Fibroblast of peridontal ligament (primary cell): Measurements from ENCODE around the gene RBCK1.
"Not testable (repeated sequence)": the region's sequence is repeated elsewhere in the genome, so short reads cannot be mapped to it uniquely, and the experiment has no call there.

Experiments used
- DNase-seq: peaks from one replicate; pipeline ENCODE4 v3.0.0-alpha.2; 2010; ENCODE audit errors: extremely low read depth

Gene RBCK1

DNA sequence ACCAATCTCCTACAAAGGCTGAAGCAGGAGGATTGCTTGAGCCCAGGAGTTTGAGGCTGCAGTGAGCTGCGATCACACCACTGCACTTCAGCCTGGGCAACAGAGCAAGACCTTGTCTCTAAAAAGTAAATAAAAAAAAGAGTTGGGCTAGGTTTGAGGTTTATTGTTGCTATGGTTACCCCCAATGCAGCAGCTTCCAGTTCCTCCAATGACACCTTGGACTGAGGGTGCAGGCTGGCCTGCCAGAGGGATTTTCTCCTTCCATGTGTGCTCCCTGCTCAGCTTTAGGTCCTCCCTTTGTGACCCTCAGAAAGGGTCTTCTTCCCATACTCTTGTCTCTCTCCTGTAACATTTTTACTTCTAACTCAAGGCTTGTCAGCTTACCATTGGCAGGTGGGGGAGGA lies 64.8 kb downstream of the RBCK1 start:
- no peak for DNase-seq

DNA sequence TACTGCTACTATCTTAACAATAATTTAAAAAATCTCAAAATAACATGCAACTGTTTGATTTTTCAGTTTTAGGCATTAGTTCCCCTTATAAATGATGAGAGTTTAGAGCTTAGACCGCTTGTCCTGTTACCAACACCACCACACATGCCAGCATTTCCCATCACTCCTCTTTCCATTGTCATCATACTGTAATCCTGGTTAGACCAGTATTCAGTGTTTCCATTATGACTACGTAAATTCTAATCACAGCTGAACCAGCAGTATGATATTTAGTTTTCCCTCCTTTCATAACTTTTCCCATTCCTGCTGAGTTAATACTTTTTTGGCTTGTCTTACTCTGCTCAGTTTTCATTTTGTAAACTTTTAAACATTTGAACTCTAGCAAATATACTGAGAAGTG lies 66.5 kb downstream of the RBCK1 start:
- peak; percentile 54 for DNase-seq

DNA sequence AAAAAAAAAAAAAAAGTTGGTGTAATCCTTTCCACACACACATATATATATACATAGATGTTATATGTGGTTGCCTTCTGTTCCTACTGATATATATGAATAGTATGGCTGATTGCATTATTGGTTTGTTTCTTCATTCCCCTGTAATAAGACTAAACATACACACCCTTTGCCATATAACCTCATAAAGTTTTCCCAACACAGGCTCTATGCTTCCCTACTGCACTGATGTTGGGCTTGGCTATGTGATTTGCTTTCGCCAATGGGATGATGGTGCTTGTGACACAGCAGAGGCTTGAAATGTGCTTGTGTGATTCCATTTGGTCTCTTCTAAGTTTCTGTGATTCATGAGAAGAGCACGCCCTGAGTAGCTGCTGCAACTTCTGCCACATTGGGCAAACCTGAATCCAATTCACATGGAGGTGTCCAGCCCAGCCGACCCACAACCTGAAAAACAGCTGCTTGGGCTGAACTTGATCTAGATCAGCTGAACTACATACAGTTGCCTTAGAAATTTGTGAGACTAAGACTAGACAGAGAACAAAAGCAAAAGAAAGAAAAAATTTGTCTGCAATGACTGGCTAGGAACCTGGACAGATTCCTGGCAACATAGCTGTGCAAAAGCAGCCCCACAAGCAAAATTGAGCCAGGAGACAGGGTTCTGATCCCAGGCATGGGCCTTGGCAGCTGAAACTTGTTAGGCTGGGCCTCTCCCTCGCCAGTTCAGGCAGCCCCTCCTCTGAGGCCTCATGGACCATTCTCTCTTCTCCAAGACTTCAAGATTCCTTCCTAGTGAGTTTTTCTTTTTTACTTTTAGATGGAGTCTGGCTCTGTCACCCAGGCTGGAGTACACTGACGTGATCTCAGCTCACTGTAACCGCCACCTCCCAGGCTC lies 67.6 kb downstream of the RBCK1 start:
- DNase-seq, result no peak

DNA sequence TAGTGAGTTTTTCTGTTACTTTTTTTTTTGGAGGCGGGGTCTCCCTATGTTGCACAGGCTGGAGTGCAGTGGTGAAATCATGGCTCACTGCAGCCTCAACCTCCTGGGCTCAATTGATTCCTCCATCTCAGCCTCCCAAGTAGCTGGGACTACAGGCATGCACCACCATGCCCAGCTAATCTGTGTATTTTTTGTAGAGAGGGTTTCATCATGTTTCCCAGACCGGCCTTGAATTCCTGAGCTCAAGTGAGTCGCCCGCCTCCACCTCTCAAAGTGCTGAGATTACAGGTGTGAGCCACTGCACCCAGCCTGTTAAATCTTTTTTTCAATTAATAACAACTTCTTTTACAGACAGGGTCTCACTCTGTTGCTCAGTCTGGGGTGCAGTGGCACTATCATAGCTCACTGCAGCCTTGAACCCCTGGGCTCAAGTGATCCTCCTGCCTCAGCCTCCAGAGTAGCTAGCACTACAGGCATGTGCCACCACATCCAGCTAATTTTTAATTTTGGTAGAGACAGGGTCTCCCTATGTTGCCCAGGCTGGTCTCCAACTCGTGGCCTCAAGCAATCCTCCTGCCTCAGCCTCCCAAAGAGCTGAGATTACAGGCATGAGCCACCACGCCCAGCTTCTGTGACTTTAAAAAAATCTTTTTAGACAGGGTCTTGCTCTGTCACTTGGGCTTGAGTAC lies 68.6 kb downstream of the RBCK1 start:
- DNase-seq, result not testable (repeated sequence)

DNA sequence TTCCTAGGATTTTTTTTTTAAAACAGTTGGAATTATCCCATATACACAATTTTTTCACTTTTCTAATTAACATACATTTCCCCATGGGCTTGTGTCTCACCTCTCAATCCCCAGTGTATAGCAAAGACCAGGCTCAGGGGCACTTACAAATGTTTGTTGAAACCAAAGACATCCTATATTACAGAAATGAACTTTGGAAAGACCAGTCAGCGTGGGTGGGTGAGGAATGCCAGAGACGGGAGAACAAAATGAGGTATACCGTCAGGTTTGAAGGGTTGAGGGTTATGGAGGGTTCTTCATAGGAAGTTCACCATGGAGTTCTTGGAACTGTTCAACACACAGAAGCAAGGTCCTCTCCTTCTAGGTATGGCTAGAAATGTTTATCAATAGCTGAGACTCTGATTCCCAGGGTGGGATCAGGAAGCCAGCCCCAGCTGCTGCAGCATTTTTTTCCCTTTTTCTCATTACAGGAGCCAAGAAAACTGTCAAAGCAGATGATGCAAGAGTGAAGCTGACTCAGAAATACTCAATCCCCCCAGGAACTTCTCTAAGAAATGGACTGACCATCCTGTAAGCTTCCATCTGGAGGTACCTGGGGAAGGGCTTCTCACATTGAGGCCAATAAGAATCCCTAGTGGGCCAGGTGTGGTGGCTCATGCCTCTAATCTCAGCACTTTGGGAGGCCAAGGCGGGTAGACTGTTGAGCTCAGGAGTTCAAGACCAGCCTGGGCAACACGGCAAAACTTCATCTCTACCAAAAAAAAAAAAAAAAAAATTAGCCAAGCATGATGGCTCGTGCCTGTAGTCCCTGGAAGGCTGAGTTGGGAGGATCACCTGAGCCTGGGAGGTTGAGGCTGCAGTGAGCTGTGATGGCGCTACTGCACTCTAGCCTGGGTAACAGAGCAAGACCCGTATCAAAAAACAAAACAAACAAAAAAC lies 70.2 kb downstream of the RBCK1 start:
- peak; percentile 86 for DNase-seq

DNA sequence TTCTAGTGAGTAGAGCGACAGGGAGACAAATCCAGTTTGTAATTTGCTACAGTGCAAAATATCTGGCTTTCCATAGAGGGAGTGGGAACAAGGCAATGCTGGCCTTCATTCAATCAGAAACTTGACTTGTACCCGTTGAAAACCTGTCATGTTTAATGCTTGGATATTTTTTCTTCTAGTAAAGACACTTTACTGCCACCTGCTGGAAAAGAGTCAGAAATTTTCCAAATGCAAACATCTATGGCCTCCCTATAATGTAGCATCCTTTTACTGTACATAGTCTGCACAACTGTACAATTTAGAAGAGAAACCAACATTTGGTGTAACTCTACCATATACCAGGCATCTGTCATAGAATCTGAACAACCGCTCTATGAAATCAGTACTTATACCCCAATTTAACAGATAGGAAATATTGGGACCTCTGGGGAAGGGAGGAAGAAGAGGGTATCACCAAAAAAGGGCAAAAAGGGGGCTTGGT lies 70.9 kb downstream of the RBCK1 start:
- DNase-seq, result peak; percentile 82

DNA sequence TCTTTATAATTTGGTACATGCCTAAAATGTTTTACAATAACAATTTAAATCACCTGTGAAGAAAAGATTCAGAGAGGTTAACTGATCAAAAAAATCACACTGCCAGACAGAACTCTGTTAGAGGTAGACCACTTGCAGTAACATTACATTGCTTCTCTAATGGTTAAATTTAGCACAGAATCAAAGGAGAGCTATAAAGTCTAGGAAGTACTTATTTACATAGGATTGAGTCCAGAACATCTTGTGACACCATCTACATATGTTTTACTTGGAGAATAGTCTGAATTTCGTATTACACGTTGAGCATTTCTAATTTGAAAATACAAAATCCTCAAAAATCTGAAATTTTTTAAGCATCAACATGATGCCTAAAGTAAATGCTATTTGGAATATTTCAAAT lies 71.4 kb downstream of the RBCK1 start:
- DNase-seq, result no peak

DNA sequence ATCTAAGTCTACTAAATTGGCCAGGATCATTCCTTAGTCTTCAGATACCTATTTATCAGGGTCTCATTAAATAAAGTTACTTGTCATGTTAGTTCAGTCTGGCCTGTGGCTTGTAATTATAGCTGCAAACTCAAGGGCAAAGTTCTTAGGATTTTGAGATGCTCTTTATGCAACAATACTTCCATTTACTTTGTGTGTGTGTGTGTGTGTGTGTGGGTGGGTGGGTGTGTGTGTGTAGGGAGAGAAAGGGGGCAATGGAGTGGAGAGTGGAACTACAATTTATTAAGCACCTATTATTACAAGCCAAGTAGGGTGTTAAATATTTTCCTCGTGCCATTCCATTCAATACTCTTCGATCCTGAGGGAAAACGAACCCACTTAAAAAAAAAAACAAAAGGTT lies 71.9 kb downstream of the RBCK1 start:
- no peak for DNase-seq

DNA sequence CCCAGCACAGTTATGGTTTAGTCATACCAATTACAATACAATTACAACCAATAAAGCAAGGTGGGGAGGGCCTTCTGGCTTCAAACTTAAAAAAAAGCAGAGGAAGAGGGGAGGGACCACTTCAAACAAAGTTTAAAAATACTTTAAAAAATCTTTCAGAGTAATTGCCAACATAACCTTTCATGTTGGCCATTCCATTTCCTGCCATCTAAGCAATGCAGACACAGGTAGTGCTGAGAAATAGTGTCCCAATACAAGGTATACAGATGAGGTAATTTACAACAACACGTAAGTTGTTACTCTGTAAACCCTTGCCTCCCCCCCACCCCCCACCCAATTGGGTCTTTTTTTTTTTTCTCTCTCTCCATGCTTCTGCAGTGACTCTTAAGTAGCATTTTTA lies 73.1 kb downstream of the RBCK1 start:
- DNase-seq, result no peak
